GM04504 (cell line): ENCODE data around the gene WNT7A.

Experiments used
- DNase-seq: peaks from one replicate; pipeline ENCODE4 v3.0.0-alpha.2; 2012; ENCODE audit warnings: low read depth

Gene WNT7A

DNA sequence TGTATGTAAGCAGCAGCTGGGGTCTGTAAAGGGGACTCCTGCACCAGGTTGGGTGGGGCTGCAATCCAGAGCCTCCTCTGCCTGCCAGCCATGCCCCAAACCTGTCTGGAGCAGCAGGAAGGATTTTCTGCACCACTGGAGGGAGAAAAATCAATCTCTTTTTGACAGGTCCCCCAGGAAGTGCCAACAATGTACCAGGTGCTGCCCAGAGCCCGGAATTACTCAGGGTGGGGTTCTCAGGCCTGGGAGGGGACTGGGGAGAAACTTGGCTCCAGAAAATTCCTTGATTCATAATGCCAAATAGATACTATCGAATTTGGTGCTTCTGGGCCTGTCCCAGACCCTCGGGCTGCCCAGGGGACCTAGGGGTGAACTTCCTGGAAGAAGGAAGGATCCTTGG lies 52.6 kb downstream of the WNT7A start:
- DNase-seq, result no peak

DNA sequence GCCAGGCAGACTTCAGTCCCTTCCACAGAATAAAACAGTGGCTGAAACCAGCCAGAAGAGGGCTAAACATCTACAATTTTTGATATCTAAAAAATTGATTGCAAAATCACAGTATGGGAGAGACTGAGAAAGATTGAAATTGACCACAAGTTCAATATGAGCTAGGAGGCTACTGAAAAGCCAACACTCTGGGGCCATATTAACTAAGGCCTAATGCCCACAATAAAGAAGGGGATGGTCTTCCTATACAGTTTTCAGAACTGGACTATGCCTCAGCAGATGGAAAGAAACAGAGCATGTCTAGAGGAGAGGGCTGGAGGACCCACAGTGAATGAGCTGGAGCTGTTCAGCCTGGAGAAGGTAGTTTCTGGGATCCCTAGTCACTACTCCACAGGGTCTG lies 53.2 kb downstream of the WNT7A start:
- DNase-seq, result no peak

DNA sequence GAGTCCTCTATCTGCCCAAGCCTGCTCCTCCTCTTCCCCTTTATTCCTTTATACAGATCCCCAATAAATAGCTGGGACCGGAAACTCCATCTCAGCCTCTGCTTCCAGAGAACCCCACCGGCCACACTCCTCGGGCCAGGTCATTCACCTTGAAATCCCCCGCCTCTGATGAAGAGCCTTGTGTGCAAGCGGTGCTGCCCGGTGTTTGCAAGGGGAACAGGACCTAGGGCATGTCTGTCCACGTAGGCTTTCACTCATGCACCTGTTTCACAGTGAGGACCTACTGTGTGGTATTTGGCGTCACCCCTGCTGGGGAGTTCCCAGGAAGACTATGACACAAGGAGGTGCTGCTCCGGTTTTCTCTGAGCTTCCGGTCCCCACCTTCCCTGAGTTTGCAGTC lies 54.0 kb downstream of the WNT7A start:
- no peak for DNase-seq

- no peak for DNase-seq
Measured at GRCh38 chr3:13825311-13825579, 54.6 kb downstream of the WNT7A start.

GRCh38 chr3:13824521-13825310 lies 55.2 kb downstream of the WNT7A start:
- no peak for DNase-seq

- DNase-seq, result no peak
Measured at GRCh38 chr3:13823692-13824091, 56.2 kb downstream of the WNT7A start.

- no peak for DNase-seq
Measured at GRCh38 chr3:13822871-13823585, 56.8 kb downstream of the WNT7A start.

- no peak for DNase-seq
Measured at GRCh38 chr3:13822042-13822441, 57.8 kb downstream of the WNT7A start.

- DNase-seq, result no peak
Measured at GRCh38 chr3:13821126-13821525, 58.7 kb downstream of the WNT7A start.

- DNase-seq, result no peak
Measured at GRCh38 chr3:13818919-13819318, 61.0 kb downstream of the WNT7A start.

- DNase-seq, result no peak
Measured at GRCh38 chr3:13815088-13815683, 64.7 kb downstream of the WNT7A start.

DNA sequence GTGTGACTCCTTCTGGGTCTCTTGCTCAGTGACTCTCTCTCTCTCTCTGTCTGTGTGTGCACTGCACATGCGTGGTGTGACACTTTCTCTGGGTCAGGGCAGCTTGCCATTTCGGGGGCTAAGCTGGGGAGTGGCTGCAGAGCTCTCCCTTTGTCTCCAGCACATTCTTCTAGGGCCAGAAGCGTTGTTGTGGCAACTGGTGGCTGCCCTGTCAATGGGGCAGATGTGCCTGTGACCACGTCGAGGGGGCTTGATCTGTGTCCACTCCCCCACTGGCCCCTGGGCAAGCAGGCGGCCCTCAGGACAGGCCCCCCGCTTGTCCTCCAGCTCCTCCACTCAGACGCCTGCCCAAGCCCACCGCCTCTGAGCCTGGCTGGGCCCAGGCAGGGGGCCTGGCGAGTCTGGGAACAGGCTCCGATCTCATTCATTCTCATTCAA lies 67.8 kb downstream of the WNT7A start:
- no peak for DNase-seq

DNA sequence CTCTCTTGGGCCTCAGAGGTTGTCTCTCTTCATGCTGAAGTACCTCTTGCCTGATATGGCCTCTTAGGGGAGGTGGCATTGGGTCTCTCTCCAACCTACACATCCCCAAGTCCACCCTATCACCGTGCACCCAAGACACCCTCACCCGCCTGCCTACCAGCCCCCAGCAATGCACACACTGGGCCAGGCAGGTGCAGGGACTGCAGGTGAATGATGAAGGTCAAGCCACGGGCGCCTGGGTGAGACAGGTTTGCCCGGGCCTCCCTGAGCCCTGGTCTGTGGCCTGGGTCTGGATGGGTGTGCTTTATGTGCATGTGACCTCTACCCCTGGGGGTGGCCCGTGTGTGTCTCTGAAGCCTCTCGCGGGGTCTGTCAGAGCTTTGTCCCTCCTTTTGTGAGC lies 68.3 kb downstream of the WNT7A start:
- no peak for DNase-seq

DNA sequence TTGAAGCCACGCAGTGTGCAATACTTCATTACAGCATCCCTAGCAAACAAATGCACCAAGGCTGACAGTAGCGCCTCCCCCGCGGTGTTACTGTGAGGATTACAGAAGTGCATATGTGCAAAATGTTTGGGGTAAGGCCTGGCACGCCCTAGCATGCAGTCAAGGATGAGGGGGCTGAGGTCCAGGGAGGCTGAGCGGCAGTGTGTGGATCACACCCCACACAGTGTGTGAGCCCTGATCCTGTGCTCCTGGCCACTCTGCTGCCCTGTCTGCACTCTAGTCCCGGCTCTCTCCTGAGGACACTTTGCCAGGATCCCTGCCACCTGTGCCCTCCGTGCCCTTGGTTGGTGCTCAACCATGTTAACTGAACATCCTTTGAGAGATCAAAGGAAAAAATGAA lies 71.3 kb downstream of the WNT7A start:
- no peak for DNase-seq

- no peak for DNase-seq
Measured at GRCh38 chr3:13801361-13802204, 78.3 kb downstream of the WNT7A start.

- no peak for DNase-seq
Measured at GRCh38 chr3:13800064-13800463, 79.8 kb downstream of the WNT7A start.

DNA sequence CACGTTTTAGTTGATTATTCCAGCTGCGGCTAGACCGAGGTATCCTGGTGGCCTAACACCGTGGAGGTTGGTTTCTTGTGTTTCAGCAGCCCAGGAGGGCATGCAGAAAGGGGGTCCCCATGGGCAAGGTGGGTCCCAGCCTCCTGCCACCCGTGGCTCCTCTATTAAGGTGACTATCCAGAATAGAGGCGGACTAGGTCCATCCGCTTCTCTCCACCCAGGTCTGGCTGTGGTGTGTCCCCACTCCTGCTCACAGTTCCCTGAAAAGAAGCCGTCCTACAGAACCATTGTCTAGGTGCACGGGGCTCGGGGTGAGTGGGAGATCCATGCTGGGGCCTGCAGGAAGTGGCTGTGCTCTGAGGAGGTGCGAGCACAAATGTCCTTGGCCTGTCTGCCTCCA lies 81.5 kb downstream of the WNT7A start:
- no peak for DNase-seq

GRCh38 chr3:13796701-13797460 lies 83.0 kb downstream of the WNT7A start:
- no peak for DNase-seq

- no peak for DNase-seq
Measured at GRCh38 chr3:13795816-13796215, 84.1 kb downstream of the WNT7A start.

DNA sequence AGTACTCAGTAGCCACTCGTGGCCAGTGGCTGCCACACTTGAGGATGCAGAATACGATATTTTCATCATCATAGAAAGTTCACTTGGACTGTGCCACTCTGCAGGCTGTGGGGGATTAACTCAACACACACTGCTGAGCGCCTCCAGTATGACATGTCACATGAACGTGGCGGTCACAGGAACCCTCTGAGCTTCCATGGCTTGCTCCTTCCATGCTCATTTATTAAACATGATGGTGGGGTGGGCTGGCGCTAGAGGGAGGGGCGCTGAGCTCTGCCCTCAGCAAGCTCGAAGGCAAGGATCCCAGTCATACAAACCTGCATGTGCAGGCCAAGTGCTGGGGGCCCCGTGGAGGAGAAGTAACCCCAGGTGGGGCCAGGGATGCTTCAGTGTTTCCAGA lies 85.5 kb downstream of the WNT7A start:
- DNase-seq, result no peak

DNA sequence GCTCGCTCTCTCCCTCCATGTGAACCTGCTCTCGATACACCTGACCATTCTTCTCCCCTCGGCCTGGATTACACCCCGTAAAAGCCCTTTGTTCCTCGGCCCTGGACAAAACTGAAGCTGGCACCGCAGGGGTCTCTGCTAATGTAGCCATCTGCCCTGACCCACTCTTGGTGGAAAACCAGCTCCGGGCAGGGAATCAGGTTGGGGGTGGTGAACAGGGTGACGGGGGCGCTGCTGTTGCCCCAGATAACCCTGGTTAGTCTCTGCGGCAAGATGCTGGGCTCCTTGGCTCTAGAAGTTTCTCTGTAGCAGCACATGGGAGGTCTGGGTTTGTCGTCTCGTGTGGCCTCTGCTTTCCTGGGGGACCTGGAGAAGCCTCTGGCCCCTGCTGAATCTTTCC lies 86.4 kb downstream of the WNT7A start:
- DNase-seq, result no peak
